HepG2 (cell line): ENCODE results near the gene FAM53B. TPM values are rescaled to one million over a fixed set of nuclear protein-coding genes. Genes with fewer than 3 reads are reported as not detected.

ENCODE experiments used
- ATAC-seq: fragments of 200-7000 bp; cut with Tn5 transposase; 3 replicates; pipeline ENCODE4 v1.9.1; 2020; ENCODE audit warnings: mild to moderate bottlenecking, moderate library complexity
- BruUV-seq: library from RNA; stranded (reverse); fragments of 400-500 nt; replicated peaks from 2 replicates; lab custom pipeline; 2021; lab: Mats Ljungman, UMichigan
- CTCF ChIA-PET: fragments of 300-600 bp; formaldehyde crosslinking; extraction: SDS; loops from one replicate; lab custom pipeline; 2021; ENCODE audit warnings: low total read pairs, inconsistent platforms, low intra/inter-chr PET ratio; lab: Yijun Ruan, JAX
- POLR2A ChIA-PET: fragments of 350-600 bp; sonication (Branson Sonifier 250); formaldehyde crosslinking; loops from one replicate; lab custom pipeline; 2020; ENCODE audit warnings: antibody characterized with exemption, inconsistent platforms; lab: Yijun Ruan, JAX
- DNase-seq: peaks from one replicate; pipeline ENCODE4 v3.0.0-alpha.2; 2015; ENCODE audit warnings: low spot score
- FAIRE-seq: peaks from 3 replicates; lab custom pipeline; 2011; peaks lifted over from hg19 to GRCh38; lab: Jason Lieb, UNC
- H2AFZ ChIP-seq: one replicate; pipeline ENCODE4 v1.6.1; 2011; ENCODE audit warnings: low read length, inconsistent platforms
- H3K27ac ChIP-seq: fragments of 300-600 bp; 3 replicates; pipeline ENCODE4 v1.8.0; 2011; ENCODE audit warnings: mixed run types, mild to moderate bottlenecking, mixed read lengths, low read length, inconsistent platforms; ENCODE audit not compliant: insufficient read depth; ENCODE audit errors: extremely low read length
- H3K27me3 ChIP-seq, 2 experiments: fragments of 200-600 bp in 1 of 2; 2 replicates in 1 of 2; 3 replicates in 1 of 2; pipeline versions ENCODE4 v1.6.0 to v1.8.0; 2011; ENCODE audit warnings: low read length in 2 of 2, mild to moderate bottlenecking in 2 of 2, moderate library complexity in 2 of 2, inconsistent platforms in 1 of 2; ENCODE audit not compliant: insufficient read depth in 2 of 2, control insufficient read depth in 1 of 2
- H3K36me3 ChIP-seq, 2 experiments: fragments of 200-600 bp in 1 of 2; replicated peaks in 1 of 2; 2 replicates in 1 of 2; 3 replicates in 1 of 2; pipeline versions ENCODE4 v1.5.1 to v1.8.0; 2011; ENCODE audit warnings: low read length in 2 of 2, inconsistent platforms in 1 of 2; ENCODE audit not compliant: insufficient read depth in 2 of 2, control insufficient read depth in 1 of 2
- H3K4me1 ChIP-seq: 2 replicates; pipeline ENCODE4 v1.5.1; 2012; ENCODE audit warnings: low read length, inconsistent platforms; ENCODE audit not compliant: insufficient read depth
- H3K4me2 ChIP-seq: 2 replicates; pipeline ENCODE4 v1.6.0; 2011; ENCODE audit warnings: low read depth, low read length, inconsistent platforms
- H3K4me3 ChIP-seq, 3 experiments: fragments of 200-600 bp in 1 of 3; sonication (generic), shearing (Covaris generic) in 1 of 3; replicated peaks in 1 of 3; 2 replicates each; pipeline ENCODE4 v1.5.1; 2011 to 2016; ENCODE audit warnings: low read length in 3 of 3, inconsistent platforms in 2 of 3, low read depth in 2 of 3, mild to moderate bottlenecking in 2 of 3, control low read depth in 1 of 3, mixed read lengths in 1 of 3; ENCODE audit not compliant: insufficient read depth in 1 of 3
- H3K79me2 ChIP-seq: one replicate; pipeline ENCODE4 v1.6.1; 2011; ENCODE audit warnings: low read length, inconsistent platforms; ENCODE audit not compliant: insufficient read depth
- H3K9ac ChIP-seq: 2 replicates; pipeline ENCODE4 v1.6.0; 2011; ENCODE audit warnings: mild to moderate bottlenecking, low read depth, low read length, inconsistent platforms; ENCODE audit not compliant: insufficient read depth
- H3K9me3 ChIP-seq: 2 replicates; pipeline ENCODE4 v1.5.1; 2012; ENCODE audit warnings: mild to moderate bottlenecking, low read length
- H4K20me1 ChIP-seq: 2 replicates; pipeline ENCODE4 v1.6.0; 2011; ENCODE audit warnings: inconsistent platforms, mild to moderate bottlenecking, low read length, moderate library complexity; ENCODE audit not compliant: insufficient read depth
- NFKBIZ ChIP-seq: IDR thresholded peaks from 2 replicates; pipeline ENCODE4 v1.6.1; 2018; ENCODE audit warnings: missing genetic modification reagents, missing compliant biosample characterization
- ZNF281 ChIP-seq: sonication (generic); formaldehyde crosslinking; IDR thresholded peaks from 2 replicates; pipeline ENCODE4 v1.4.0; 2020; ENCODE audit warnings: missing genetic modification reagents, borderline replicate concordance
- ZNF460 ChIP-seq: sonication (generic); formaldehyde crosslinking; IDR thresholded peaks from 2 replicates; pipeline ENCODE4 v1.5.1; 2020; ENCODE audit warnings: missing genetic modification reagents, mild to moderate bottlenecking, borderline replicate concordance
- WGBS: methylation state at CpG from one replicate; pipeline ENCODE4 v1.1.6; 2017; ENCODE audit warnings: low lambda C conversion rate; 5-methylcytosine and 5-hydroxymethylcytosine counted together
- in situ Hi-C: cut with HindIII; loops from 2 replicates; pipeline ENCODE4 v1.10.0; 2017; ENCODE audit warnings: low pct_unique_long_range_greater_than_20kb; ENCODE audit not compliant: extremely low pct_ligation_motif_present
- intact Hi-C: fragments of 100-400 bp; cut with micrococcal nuclease; formaldehyde crosslinking; loops from one replicate; pipeline ENCODE4 v1.10.0; 2022; ENCODE audit not compliant: unreplicated experiment
- polyA plus RNA-seq, 8 experiments: library from polyadenylated mRNA; depleted of rRNA in 3 of 8; stranded (reverse) in 7 of 8; unstranded in 1 of 8; fragments of >200 nt; fragmentation: Illumina TruSeq in 4 of 8; extraction: Trizol in 4 of 8; gene quantifications; 2 replicates each; pipeline versions ENCODE4 v1.2.1 to v1.2.3, GENCODE V29; 2011 to 2016; ENCODE audit warnings: low read depth in 4 of 8, missing spikeins in 1 of 8, mixed read lengths in 1 of 8; ENCODE audit not compliant: insufficient read depth in 1 of 8
- total RNA-seq, 5 experiments: library from RNA; depleted of rRNA; stranded (reverse); fragments of >200 nt; fragmentation: Illumina TruSeq; extraction: Trizol; gene quantifications; 2 replicates each; pipeline ENCODE4 v1.2.3, GENCODE V29; 2016; ENCODE audit warnings: low read depth in 1 of 5
- TF ChIP-seq, protein P1 (sequence below): sonication (generic); formaldehyde crosslinking; IDR thresholded peaks from 2 replicates; pipeline ENCODE4 v1.4.0; 2020; ENCODE audit warnings: missing genetic modification reagents
- TF ChIP-seq, protein P2 (sequence below): sonication (generic); formaldehyde crosslinking; IDR thresholded peaks from 2 replicates; pipeline ENCODE4 v1.4.0; 2020; ENCODE audit warnings: mild to moderate bottlenecking, low read depth, missing genetic modification reagents

FAM53B gene
- total and polyA plus RNA-seq, 2 of the 13 experiments (the other 11 are each of a cell fraction or from before 2014, with no cell fraction given): 6.4 to 19.3 TPM

GRCh38 chr10:124737708-124738107, 6.5 kb downstream of the FAM53B start:
- DNase-seq: no peak
- Histone ChIP-seq H3K9me3 (no peaks in the 10 kb centered on the region), H3K79me2 (peaks cover 75% of the 10 kb centered on the region), H3K27me3 (no peaks in the 10 kb centered on the region; a peak in 1 of 5 replicates), H3K4me2 (no peak overlapping the region)
- intact Hi-C loops: no loop called here
- TF ChIP-seq, protein P1, sequence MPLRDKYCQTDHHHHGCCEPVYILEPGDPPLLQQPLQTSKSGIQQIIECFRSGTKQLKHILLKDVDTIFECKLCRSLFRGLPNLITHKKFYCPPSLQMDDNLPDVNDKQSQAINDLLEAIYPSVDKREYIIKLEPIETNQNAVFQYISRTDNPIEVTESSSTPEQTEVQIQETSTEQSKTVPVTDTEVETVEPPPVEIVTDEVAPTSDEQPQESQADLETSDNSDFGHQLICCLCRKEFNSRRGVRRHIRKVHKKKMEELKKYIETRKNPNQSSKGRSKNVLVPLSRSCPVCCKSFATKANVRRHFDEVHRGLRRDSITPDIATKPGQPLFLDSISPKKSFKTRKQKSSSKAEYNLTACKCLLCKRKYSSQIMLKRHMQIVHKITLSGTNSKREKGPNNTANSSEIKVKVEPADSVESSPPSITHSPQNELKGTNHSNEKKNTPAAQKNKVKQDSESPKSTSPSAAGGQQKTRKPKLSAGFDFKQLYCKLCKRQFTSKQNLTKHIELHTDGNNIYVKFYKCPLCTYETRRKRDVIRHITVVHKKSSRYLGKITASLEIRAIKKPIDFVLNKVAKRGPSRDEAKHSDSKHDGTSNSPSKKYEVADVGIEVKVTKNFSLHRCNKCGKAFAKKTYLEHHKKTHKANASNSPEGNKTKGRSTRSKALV (CRISPR knock-in tag): no peak
- TF ChIP-seq, protein P2, sequence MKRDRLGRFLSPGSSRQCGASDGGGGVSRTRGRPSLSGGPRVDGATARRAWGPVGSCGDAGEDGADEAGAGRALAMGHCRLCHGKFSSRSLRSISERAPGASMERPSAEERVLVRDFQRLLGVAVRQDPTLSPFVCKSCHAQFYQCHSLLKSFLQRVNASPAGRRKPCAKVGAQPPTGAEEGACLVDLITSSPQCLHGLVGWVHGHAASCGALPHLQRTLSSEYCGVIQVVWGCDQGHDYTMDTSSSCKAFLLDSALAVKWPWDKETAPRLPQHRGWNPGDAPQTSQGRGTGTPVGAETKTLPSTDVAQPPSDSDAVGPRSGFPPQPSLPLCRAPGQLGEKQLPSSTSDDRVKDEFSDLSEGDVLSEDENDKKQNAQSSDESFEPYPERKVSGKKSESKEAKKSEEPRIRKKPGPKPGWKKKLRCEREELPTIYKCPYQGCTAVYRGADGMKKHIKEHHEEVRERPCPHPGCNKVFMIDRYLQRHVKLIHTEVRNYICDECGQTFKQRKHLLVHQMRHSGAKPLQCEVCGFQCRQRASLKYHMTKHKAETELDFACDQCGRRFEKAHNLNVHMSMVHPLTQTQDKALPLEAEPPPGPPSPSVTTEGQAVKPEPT (CRISPR knock-in tag): no peak
- TF ChIP-seq NFKBIZ (CRISPR knock-in tag): no peak
- TF ChIP-seq, all 625 proteins: peak for 0
- Histone ChIP-seq H3K36me3 (peaks cover 0 to 1% of the 10 kb centered on the region in 2 experiments; a peak in 2 of 5 replicates), H3K27ac (no peak overlapping the region), H3K4me1 (peaks cover 66% of the 10 kb centered on the region), H3K9ac (no peak overlapping the region), H3K4me3 (no peak overlapping the region), H4K20me1 (peaks cover 15% of the 10 kb centered on the region), H2AFZ (no peak overlapping the region)
- FAIRE-seq (no peak), ATAC-seq (no peak)
- CTCF ChIA-PET: no interaction called here
- in situ Hi-C loops: no loop called here
- no TSS peak for BruUV-seq
- POLR2A ChIA-PET: no interaction called here
- 71% methylated on average over 1 of the region's 2 CpGs for WGBS

- H4K20me1 ChIP-seq: peaks cover 15% of the 10 kb centered on the region
- H3K9ac ChIP-seq: no peak overlapping the region
- no peaks in the 10 kb centered on the region for H3K9me3 ChIP-seq
- BruUV-seq: no TSS peak
- peaks cover 0 to 1% of the 10 kb centered on the region in 2 experiments; a peak in 2 of 5 replicates for H3K36me3 ChIP-seq
- no peak overlapping the region for H3K27ac ChIP-seq
- TF ChIP-seq ZNF460 (CRISPR knock-in tag) (no peak), ZNF281 (CRISPR knock-in tag) (peak; percentile 39; the same call in 1 of the 2 replicates)
- CTCF ChIA-PET: no interaction called here
- H3K4me3 ChIP-seq: no peak overlapping the region
- WGBS: 94% methylated on average over 4 of the region's 7 CpGs
- H3K27me3 ChIP-seq: no peaks in the 10 kb centered on the region; a peak in 1 of 5 replicates
- no peak for FAIRE-seq
- H3K4me2 ChIP-seq: no peak overlapping the region
- no peak for DNase-seq
- POLR2A ChIA-PET: no interaction called here
- H2AFZ ChIP-seq: no peak overlapping the region
- H3K79me2 ChIP-seq: peaks cover 72% of the 10 kb centered on the region
- peaks cover 62% of the 10 kb centered on the region for H3K4me1 ChIP-seq
- no peak for ATAC-seq
- in situ Hi-C loops (no loop called here), intact Hi-C loops (no loop called here)
Measured at GRCh38 chr10:124737221-124737620, 7.0 kb downstream of the FAM53B start.
